GM19240 (cell line): ENCODE data around the gene PEX3.
"Not testable (repeated sequence)": the region's sequence is repeated elsewhere in the genome, so short reads cannot be mapped to it uniquely, and the experiment has no call there.

ENCODE experiments used
- DNase-seq: peaks from one replicate; pipeline ENCODE4 v3.0.0; 2011; ENCODE audit warnings: low spot score; ENCODE audit not compliant: insufficient read length

PEX3 gene

GRCh38 chr6:143505537-143505936, 54.9 kb downstream of the PEX3 start:
- no peak for DNase-seq

GRCh38 chr6:143506199-143506598, 55.6 kb downstream of the PEX3 start:
- DNase-seq = no peak

DNA sequence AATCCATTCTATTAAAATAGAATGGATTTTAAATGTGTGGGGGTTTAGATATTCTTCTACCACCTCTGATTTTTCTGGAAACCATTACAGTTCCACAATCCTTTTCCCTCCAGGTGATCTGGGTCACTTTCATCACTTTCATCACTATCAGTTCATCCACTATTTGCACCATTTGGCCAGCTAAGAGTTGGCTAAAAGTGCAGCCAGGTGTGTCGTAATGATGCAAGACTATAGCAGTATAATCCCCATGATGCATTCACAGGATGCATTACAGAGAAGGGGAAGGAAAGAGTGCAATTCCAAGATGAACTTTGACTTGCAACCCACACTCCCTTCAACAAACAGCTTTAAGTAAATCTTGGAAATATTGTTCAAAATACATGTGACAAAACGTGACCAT, 56.0 kb downstream of the PEX3 start:
- no peak for DNase-seq

DNA sequence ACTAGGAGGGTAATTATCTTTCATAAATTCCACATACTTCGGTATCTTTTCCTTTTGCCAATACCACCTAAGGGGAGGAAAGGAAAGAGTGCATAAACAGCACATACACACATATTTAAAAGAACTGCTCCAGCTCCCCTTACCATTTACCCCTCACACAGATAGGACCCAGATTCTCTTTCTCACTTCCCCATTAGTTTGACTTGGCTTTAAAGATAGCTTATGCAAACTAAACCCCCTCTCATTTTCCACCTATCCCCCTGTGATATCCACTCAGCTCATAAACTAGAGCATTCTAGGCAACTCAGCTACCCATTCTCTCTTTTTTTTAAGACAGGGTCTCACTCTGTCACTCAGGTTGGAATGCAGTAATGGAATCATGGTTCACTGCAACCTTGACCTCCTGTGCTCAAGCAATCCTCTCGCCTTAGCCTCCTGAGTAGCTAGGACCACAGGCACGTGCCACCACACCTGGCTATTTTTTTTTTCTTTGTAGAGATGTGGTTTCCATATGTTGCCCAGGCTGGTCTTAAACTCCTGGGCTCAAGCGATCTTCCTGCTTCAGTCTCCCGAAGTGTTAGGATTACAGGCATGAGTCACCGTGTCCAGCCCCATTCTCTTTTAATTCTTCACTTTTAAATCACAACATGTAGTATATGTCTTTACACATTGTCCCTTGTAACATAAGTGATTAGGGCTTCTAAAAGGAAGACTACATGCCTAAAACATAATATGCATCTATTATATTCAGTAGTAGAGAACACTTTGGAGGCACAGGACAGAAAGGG, 56.9 kb downstream of the PEX3 start:
- peak; percentile 10 for DNase-seq

GRCh38 chr6:143510326-143510725, 59.7 kb downstream of the PEX3 start:
- DNase-seq = not testable (repeated sequence)

DNA sequence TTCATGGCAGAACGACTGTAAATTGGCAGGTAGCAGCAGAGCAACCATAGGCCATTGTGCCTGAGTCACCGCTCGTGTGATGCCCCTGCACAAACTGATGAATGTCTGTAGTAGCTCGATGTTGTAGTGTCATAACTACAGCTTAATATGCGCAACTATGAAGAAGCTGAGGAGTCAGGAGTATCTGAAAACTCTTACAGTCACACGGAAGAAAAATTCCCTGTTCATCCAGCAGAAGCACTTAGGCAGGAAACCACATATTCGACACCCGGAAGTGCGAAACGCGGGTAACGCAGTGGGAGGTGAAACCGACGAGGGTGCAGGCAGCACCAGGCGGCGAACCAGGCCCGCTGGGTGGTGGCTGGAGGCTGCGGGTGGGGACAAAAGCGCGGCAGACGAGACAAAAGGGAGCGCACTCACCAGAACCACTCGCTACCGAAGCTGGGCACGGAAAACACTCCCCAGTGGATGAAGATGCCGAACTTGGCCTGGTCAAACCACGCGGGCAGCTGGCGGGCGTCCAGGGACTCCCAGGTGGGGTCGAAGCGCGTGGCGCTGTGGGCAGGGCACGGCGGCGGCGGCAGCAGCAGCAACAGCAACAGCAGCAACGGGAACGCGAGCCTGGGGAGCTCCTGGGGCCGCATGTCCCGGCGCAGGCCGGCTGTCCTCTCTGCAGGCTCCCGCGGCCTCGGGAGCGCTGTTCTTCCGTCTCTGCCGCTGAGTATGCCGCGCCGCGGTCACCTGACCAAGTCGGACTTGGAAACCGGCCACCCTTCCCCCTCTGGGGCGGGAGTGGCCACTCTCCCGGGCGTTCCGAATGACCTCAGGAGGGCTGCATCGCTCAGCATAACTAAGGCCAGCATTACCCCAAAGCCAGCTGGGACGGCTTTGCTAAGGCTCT, 60.6 kb downstream of the PEX3 start, which contains the start of gene FUCA2:
FUCA2 (minus strand) TSS at position 730 of the 901 bp plus-strand sequence; CDS start at position 644, 86 bp downstream.
- peak; percentile 11 for DNase-seq

DNA sequence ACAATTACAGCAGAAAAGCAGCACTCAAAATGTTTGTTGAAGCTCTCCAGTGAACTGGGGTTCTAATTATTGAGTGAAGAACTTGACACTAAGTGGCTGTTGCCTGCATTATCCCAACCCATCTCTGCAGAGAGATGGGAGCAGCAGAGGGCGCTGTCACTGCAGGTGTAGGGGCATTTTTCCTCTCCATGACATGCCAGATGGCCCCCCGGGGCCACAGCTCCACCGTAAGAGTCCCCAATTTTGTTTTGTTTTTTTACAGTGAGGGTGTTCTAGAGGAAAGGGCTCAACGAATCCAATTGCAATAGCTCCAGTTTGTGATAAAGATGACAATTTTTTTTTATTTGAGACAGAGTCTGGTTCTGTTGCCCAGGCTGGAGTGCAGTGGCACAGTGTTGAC, 62.8 kb downstream of the PEX3 start:
- no peak for DNase-seq

- no peak for DNase-seq
Measured at GRCh38 chr6:143515061-143515760, 64.6 kb downstream of the PEX3 start.

GRCh38 chr6:143515766-143516355, 65.3 kb downstream of the PEX3 start:
- DNase-seq = no peak

DNA sequence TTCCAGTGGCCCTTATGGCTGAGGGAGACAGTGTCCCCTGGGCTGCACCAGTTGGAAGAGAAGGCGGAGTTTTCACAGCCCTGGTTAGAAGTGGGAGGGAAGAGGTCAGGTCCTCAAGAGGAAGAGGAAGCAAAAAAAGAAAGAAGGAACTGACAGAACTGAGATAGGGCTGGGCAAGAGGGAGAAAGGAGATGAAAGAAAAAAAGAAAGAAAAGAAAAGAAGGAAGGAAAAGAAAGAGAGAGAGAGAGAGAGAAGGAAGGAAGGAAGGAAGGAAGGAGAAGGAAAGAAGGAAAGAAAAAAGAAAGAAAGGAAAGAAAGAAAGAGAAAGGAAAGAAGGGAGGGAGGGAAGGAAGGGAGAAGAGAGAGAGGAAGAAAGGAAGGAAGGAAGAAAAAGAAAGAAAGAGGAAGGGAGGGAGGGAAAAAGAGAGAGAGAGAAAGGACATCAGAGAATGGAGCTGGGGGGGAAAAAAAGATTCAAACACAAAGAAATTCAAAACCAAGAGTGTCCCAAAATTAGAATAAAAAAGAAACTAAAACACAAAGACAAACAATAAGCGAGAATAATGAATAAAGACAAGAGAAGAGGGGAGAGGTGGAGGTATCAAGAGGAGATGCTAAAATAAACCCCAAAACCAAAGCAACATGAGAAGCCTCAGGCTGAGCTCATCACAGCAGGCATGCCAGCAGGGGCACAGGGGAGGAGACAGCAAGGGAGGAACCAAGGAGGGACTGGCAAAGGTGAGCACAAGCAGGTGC, 66.3 kb downstream of the PEX3 start:
- no peak for DNase-seq

DNA sequence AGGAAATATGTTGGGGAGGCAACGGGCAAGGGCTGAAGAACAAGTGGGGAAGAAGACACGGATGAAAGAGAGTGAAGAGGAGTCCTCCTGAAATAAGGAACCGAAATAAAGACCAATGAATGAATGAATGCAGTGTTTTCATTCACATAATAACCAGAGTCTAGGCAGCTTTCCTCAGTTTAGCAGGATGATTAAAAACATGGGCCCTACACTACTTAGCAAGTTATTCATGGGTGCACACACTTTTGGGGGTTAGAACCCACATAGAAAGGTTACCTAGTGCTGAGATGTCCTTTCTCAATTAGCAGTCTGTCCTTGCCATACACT, 66.8 kb downstream of the PEX3 start:
- DNase-seq = no peak

DNA sequence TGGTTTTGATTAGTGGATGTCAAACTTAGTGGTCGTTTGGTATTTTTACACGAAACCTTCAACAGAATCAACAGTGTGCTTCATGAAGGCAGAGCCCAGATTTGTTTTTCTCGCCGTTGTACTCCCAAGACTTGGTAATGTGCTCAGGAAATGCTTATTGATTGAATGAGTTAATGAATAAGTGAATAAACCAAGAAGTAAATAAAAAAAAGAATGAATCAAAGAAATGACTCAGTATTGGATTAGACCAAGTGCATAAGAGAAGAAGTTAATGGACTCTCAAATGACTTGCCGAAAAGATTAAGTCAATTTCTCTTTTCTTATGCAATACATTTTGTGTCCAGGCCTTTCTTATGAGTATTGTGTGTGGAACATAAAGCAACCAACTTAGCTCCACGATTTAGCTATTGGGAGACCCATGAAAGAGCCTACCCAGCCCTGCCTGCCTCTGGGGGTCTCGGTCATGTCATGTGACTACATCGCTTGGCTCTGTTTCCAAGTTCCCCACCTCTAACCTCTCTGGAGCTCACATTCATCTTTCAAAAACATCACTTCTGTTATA, 71.5 kb downstream of the PEX3 start:
- no peak for DNase-seq

- DNase-seq = no peak
Measured at GRCh38 chr6:143525356-143525755, 74.8 kb downstream of the PEX3 start.

DNA sequence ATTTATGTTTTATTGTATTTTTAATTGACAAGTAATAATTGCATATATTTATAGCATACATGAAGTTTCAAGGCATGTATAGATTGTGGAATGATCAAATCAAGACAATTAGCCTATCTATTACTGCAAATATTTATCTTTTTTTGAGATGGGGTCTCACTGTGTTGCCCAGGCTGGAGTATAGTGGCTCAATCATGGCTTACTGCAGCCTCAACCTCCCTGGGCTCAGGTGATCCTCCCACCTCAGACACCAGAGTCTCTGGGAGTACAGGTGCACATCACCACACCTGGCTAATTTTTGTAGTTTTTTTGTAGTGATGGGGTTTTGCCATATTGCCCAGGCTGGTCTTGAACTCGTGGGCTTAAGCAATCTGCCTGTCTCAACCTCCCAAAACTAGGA, 77.1 kb downstream of the PEX3 start:
- DNase-seq = no peak

GRCh38 chr6:143528164-143528811, 77.7 kb downstream of the PEX3 start:
- no peak for DNase-seq

DNA sequence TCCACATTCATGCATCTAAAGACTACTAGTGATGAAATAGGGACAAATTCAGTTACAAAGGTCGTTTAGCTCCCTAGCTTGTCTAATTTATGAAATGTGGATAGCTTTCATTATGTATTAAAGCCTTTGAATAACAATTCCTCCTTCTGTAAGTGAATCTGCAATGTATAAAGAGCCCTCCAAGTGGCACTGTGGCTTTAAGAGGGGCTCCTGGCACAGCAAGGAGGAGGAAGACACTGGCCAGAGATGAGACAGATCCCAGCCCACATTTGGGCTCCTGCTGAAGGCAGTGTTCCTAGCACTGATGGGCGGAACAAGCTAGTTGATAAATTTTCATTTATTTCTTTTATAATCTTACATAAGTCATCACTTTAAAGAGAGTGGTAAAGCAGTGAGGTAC, 78.5 kb downstream of the PEX3 start:
- DNase-seq = no peak

- no peak for DNase-seq
Measured at GRCh38 chr6:143531720-143532499, 81.3 kb downstream of the PEX3 start.

- DNase-seq = no peak
Measured at GRCh38 chr6:143535189-143535614, 84.6 kb downstream of the PEX3 start.

DNA sequence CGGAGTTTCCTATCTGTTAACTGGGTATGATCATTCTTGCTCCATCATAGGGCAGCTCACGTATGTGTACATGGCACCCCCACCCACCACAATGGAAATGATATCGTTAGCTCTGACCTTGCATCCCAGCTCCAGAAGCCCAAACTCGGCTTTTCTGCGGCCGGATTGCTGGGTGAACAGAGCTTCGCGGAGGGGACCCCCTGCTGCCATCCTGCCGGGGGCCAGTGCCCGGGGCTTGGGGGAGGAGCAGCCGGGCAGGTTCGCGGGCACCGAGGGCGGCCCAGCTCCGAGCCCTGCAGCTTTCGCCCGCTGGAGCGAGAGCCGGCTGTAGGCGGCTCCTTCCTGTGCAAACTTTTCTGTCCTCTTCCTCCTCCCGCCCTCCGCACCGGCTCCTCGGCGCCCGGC, 85.9 kb downstream of the PEX3 start:
- DNase-seq = no peak
